Measurements from ENCODE around the gene NCL.

NCL gene

GRCh38 chr2:231463698-231464575 lies at the start of gene NCL:
Gene NCL, minus strand, starts transcription at chr2:231464484. Its CDS starts 131 bp downstream, at chr2:231464353.
- no peak for TF ChIP-seq CTCF (IDR thresholded peaks at IDR 0.05; ENCODE audit: extremely low read depth, missing control alignments)
- peak; percentile 85 for DNase-seq (ENCODE audit: low spot score)

DNA sequence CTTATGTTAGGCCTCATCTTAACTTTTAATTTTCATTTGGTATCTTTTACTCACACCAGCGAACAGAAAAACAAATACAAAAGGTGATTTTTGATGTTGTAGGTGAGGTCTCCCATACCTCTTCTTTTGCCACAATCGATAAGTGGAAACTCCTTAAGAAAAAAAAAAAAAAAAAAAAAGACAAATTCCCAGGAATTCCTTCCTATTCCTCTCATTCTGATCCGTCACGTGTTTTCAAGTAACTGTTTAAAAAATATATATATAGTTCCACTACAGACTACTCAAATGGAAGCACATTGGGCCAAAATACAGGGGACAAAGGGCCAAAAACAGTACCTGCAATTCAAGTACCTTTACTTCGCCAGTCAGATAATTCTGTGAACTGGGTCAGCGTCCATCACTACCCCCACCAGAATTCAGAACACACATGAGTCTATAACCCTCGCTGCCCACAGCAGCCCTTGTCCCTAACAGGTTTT lies 49.5 kb upstream of the NCL start:
- no peak for DNase-seq (ENCODE audit: low spot score)
- TF ChIP-seq CTCF (IDR thresholded peaks at IDR 0.05; ENCODE audit: extremely low read depth, missing control alignments), result no peak

DNA sequence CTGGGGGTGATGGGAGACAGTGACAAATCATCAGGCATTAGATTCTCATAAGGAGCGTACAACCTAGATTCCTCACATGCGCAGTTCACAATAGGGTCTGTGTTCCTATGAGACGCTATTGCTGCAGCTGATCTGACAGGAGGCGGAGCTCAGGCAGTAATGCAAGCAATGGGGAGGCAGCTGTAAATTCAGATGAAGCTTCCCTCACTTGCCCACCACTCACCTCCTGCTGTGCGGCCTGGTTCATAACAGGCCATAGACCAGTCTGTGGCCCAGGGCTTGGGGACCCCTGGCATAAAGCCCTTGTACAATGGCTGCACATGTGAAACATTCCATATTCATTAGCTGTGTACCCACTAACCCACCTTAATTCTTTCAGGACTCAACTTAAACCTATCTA lies 47.9 kb upstream of the NCL start:
- no peak for TF ChIP-seq CTCF (IDR thresholded peaks at IDR 0.05; ENCODE audit: extremely low read depth, missing control alignments)
- DNase-seq (ENCODE audit: low spot score), result no peak

DNA sequence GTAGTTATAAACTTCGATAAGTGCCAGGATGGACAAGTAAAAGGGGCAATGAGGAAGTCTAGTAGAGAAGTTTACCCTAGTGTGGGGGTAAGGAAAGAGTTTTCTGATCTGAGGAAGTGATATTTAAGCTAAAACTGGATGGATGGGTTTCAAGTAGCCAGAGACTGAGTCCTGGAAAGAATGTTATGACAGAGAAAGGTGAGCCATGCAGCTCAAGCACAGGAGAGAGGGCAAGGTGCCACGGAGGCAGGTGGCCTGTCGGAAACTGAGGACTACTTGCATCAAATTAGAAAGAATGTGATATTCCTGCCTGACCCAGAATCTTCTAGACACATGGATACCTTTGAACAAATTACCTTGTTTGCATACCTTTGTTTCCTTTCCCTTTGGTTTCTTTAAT lies 39.5 kb upstream of the NCL start:
- DNase-seq (ENCODE audit: low spot score), result no peak
- TF ChIP-seq CTCF (IDR thresholded peaks at IDR 0.05; ENCODE audit: extremely low read depth, missing control alignments), result no peak

- no peak for TF ChIP-seq CTCF (IDR thresholded peaks at IDR 0.05; ENCODE audit: extremely low read depth, missing control alignments)
- DNase-seq (ENCODE audit: low spot score), result no peak
Measured at GRCh38 chr2:231502596-231502995, 38.3 kb upstream of the NCL start.

- no peak for TF ChIP-seq CTCF (IDR thresholded peaks at IDR 0.05; ENCODE audit: extremely low read depth, missing control alignments)
Measured at GRCh38 chr2:231497651-231498050, 33.4 kb upstream of the NCL start.

DNA sequence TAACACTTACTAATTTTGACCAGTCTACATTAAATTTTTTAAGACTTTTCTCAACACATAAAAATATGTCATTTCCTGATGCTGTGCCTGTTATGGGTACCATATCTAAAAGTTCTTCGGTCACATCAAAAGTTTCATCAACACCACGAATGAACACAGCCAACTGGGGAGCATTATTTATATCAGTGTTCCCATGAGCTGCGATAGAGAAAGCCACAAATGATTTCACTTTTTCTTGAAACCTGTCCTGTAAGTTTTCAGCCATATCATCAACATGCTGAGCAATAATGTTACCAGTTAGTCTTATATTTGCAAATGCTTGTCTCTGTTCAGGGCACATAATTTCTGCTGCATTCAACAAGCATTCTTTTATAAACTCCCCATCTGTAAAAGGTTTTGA lies 30.4 kb upstream of the NCL start:
- no peak for TF ChIP-seq CTCF (IDR thresholded peaks at IDR 0.05; ENCODE audit: extremely low read depth, missing control alignments)

More at GRCh38 chr2:231497651-231498050, 33.4 kb upstream of the NCL start:
- no peak for DNase-seq (ENCODE audit: low spot score)

More for the DNA sequence above, 30.4 kb upstream of the NCL start:
- DNase-seq (ENCODE audit: low spot score), result no peak
